Activated naive CD8-positive, alpha-beta T cell (primary cell): ENCODE data around the gene PANK2.
"Not testable (repeated sequence)": the region's sequence is repeated elsewhere in the genome, so short reads cannot be mapped to it uniquely, and the experiment has no call there.

Source experiments
- H3K27ac Mint-ChIP-seq: one replicate; pipeline ENCODE4 v1.8.0; 2021; ENCODE audit warnings: mixed read lengths
- H3K27me3 Mint-ChIP-seq: one replicate; pipeline ENCODE4 v1.8.0; 2021; ENCODE audit warnings: mixed read lengths
- H3K36me3 Mint-ChIP-seq: one replicate; pipeline ENCODE4 v1.8.0; 2021; ENCODE audit warnings: mixed read lengths
- H3K4me1 Mint-ChIP-seq: one replicate; pipeline ENCODE4 v1.8.0; 2021; ENCODE audit warnings: low read depth, mixed read lengths
- H3K4me3 Mint-ChIP-seq: one replicate; pipeline ENCODE4 v1.8.0; 2021; ENCODE audit warnings: mild to moderate bottlenecking, mixed read lengths
- H3K9me3 Mint-ChIP-seq: one replicate; pipeline ENCODE4 v1.8.0; 2021; ENCODE audit warnings: low read depth, mixed read lengths

PANK2 gene

GRCh38 chr20:3885715-3886114, 3.5 kb upstream of the PANK2 start:
- H3K9me3 Mint-ChIP-seq: no peaks in the 10 kb centered on the region
- peaks cover 20% of the 10 kb centered on the region for H3K4me1 Mint-ChIP-seq
- no peak overlapping the region for H3K4me3 Mint-ChIP-seq
- peak overlapping the region; percentile 0 for H3K27ac Mint-ChIP-seq
- peaks cover 4% of the 10 kb centered on the region for H3K36me3 Mint-ChIP-seq
- H3K27me3 Mint-ChIP-seq: no peaks in the 10 kb centered on the region

DNA sequence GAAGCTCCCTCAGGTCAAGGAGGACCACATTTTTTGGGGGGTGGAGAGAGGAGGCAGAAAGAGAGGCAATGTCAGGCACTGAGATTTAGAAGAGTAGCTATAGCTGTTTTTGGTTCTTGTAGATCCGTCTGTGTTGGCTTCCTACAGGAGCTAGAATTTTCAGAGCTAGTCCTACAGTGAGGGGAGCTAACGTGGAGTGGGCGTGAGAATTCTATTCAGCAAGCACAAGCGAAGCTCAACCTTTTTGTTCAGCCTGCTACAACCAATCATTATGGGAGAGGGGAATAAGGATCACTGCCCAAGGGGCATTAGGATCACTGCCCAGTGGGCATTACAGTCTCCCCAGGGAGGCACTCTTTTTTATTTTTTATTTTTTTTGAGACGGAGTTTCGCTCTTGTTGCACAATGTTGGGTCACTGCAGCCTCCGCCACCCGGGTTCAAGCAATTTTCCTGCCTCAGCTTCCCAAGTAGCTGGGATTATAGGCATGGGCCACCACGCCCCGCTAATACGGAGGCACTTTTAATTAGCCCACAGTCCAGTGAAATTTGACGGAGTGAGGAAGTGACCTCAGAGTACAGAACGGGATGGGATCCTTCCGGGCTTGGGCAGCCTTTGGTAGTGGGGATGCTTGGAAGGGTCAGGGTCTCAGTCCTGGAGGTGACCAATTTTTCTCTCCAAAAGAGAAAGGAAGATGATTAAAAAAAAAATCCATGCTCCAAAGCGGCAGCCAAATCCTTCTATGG, 1.1 kb upstream of the PANK2 start:
- Mint-ChIP-seq H3K36me3 (peaks cover 4% of the 10 kb centered on the region), H3K9me3 (no peaks in the 10 kb centered on the region), H3K4me1 (peaks cover 43% of the 10 kb centered on the region), H3K27ac (peak overlapping the region; percentile 92), H3K27me3 (no peaks in the 10 kb centered on the region), H3K4me3 (peak overlapping the region; percentile 95)

DNA sequence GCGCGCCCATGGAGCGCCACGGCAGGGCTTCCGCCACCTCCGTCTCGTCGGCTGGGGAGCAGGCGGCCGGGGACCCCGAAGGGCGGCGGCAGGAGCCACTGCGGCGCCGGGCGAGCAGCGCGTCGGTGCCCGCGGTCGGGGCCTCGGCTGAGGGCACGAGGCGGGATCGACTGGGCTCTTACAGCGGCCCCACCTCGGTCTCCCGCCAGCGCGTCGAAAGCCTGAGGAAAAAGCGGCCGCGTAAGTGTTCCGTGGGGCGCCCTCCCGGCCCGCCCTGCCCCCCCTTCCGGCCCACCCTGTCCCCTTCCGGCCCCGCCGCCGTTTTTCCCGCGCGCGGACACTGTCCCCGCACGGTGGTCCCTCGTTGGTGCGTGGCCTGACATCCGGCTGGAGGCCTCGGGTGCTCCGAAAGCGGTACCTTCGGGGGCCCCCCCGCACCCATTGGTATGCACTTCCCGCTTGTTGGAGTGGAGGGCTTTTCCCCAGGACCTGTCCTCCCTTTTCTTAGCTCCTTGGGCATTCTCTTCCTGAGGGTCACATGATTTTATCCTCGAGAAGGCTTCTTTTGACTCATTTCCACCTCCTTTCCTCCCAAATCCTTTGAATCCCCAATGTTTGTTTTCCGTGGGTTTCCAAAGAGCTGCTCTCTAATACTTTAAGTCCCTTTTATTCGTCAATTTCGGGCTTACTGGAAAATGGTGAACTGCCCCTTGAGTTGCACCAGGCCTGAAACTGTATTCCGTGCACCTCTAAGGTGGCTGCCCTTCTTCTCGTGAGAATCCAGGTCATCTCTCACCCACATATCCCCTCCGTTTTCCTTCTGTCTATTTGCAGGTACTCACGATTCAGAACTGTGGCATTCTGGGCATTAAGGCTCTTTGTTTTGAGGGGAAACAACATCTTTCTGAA, 556 bp downstream of the PANK2 start:
- Mint-ChIP-seq H3K27ac (peak overlapping the region; percentile 98), H3K9me3 (no peaks in the 10 kb centered on the region), H3K36me3 (peaks cover 4% of the 10 kb centered on the region), H3K4me3 (peak overlapping the region; percentile 99), H3K4me1 (peaks cover 51% of the 10 kb centered on the region), H3K27me3 (no peaks in the 10 kb centered on the region)

DNA sequence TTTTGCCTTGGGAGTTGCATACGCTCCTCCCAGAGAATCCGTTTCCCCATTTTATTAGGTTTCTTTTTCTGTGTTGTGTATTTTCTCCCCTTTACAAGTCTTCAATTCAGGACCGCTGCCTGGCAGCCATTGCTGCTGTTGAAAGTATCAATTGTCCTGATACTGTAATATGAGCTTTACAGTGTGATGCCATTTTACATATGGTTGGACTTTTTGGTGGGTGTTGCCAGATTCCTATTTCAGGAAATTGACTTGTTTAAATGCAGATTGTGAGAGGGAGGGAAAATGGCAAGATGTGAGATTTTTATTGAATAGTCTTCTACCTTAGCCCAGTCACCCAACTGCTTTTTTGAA, 1.2 kb downstream of the PANK2 start:
- H3K9me3 Mint-ChIP-seq: no peaks in the 10 kb centered on the region
- peaks cover 54% of the 10 kb centered on the region for H3K4me1 Mint-ChIP-seq
- H3K27me3 Mint-ChIP-seq: no peaks in the 10 kb centered on the region
- H3K27ac Mint-ChIP-seq: peak overlapping the region; percentile 98
- peak overlapping the region; percentile 99 for H3K4me3 Mint-ChIP-seq
- H3K36me3 Mint-ChIP-seq: peaks cover 4% of the 10 kb centered on the region

GRCh38 chr20:3890999-3891929, 2.1 kb downstream of the PANK2 start:
- H3K4me3 Mint-ChIP-seq: peak overlapping the region; percentile 99
- no peaks in the 10 kb centered on the region for H3K9me3 Mint-ChIP-seq
- H3K27ac Mint-ChIP-seq: peak overlapping the region; percentile 98
- H3K4me1 Mint-ChIP-seq: peaks cover 55% of the 10 kb centered on the region
- H3K36me3 Mint-ChIP-seq: no peaks in the 10 kb centered on the region
- no peaks in the 10 kb centered on the region for H3K27me3 Mint-ChIP-seq

GRCh38 chr20:3894796-3895195, 5.6 kb downstream of the PANK2 start:
- H3K4me1 Mint-ChIP-seq: peaks cover 75% of the 10 kb centered on the region
- no peaks in the 10 kb centered on the region for H3K9me3 Mint-ChIP-seq
- no peaks in the 10 kb centered on the region for H3K36me3 Mint-ChIP-seq
- H3K27ac Mint-ChIP-seq: peak overlapping the region; percentile 52
- peak overlapping the region; percentile 11 for H3K4me3 Mint-ChIP-seq
- H3K27me3 Mint-ChIP-seq: no peaks in the 10 kb centered on the region

DNA sequence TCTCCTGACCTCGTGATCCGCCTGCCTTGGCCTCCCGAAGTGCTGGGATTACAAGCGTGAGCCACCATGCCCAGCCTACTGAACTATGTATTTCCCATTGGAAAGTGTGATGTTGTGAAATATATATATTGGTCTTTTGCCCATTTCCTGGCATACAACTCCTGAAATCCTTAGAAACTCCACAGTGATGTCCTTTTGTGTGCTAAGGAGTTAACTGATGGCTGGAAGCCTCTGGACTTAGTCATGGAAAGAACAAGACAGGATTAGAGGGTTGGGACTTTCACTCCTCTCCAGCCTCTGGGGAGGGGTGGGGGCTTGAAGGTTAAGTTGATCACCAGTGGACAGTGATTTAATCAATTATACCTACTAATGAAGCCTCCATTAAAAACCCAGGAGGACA, 7.1 kb downstream of the PANK2 start:
- no peak overlapping the region for H3K27ac Mint-ChIP-seq
- no peak overlapping the region for H3K4me3 Mint-ChIP-seq
- no peaks in the 10 kb centered on the region for H3K36me3 Mint-ChIP-seq
- no peaks in the 10 kb centered on the region for H3K27me3 Mint-ChIP-seq
- H3K9me3 Mint-ChIP-seq: no peaks in the 10 kb centered on the region
- H3K4me1 Mint-ChIP-seq: peaks cover 77% of the 10 kb centered on the region

DNA sequence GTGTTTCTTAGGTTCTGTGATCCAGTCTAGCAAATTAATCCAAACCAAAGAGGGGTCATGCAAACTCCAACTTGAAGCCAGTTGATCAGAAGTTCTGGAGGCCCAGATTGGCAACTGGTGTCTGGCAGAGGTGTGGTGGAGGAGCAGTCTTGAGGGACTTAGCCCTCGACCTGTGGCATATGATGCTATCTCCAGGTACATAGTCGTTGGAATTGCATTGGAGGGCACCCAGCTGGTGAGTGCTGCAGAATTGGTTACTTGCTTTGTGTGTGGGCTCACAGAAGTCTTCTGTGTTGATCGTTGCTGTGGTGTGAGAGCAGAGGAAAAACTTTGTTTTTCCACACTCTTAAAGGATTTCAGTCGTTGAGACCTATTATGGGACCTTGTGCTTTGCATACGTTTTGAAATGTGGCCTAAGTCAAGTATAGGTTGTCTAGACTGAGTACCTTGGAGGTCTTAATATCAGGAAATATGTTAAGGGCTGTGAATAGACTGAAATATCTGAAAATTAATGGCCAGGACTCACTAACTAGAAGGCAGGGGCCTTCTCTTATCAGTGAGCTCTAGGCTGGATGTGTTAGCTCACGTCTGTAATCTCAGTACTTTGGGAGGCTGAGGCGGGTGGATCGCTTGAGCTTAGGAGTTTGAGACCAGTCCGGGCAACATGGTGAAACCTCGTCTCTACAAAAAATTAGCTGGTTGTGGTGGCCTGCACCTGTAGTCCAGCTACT, 7.8 kb downstream of the PANK2 start:
- Mint-ChIP-seq H3K27ac (peak overlapping the region; percentile 64), H3K4me3 (no peak overlapping the region), H3K4me1 (peaks cover 77% of the 10 kb centered on the region)

GRCh38 chr20:3898181-3898580, 9.0 kb downstream of the PANK2 start:
- peaks cover 73% of the 10 kb centered on the region for H3K4me1 Mint-ChIP-seq
- not testable (repeated sequence) for H3K36me3 Mint-ChIP-seq, H3K27ac Mint-ChIP-seq, H3K4me3 Mint-ChIP-seq, H3K9me3 Mint-ChIP-seq, H3K27me3 Mint-ChIP-seq

More for the DNA sequence above, 7.8 kb downstream of the PANK2 start:
- Mint-ChIP-seq H3K27me3 (no peaks in the 10 kb centered on the region), H3K9me3 (no peaks in the 10 kb centered on the region), H3K36me3 (no peaks in the 10 kb centered on the region)

GRCh38 chr20:3898639-3899038, 9.5 kb downstream of the PANK2 start:
- no peak overlapping the region for H3K4me3 Mint-ChIP-seq

DNA sequence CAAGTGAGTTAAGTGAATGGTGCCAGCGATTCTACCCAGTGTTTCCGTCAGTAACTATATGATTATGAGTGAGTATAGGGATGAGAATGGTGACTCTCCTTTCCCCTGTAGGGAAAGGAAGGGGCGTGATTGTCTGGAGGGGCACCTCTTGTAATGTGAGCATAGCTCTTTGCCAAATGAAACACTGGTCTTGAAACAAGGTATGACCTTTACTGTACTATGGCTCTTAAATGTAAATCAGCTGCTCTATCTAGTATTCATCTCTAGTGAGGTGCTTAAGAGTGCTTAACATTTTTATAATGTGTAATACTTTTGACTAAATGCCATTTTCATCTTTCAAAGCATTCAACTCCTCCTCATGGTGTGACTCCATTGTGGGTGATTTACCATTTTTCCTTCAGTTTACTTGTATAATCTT, 11.0 kb downstream of the PANK2 start:
- H3K9me3 Mint-ChIP-seq: no peaks in the 10 kb centered on the region
- H3K27me3 Mint-ChIP-seq: no peaks in the 10 kb centered on the region
- no peaks in the 10 kb centered on the region for H3K36me3 Mint-ChIP-seq
- H3K4me1 Mint-ChIP-seq: peaks cover 77% of the 10 kb centered on the region
- H3K4me3 Mint-ChIP-seq: peak overlapping the region; percentile 49
- peak overlapping the region; percentile 88 for H3K27ac Mint-ChIP-seq

More at GRCh38 chr20:3898639-3899038, 9.5 kb downstream of the PANK2 start:
- H3K36me3 Mint-ChIP-seq: no peaks in the 10 kb centered on the region
- peak overlapping the region; percentile 41 for H3K27ac Mint-ChIP-seq
- peaks cover 69% of the 10 kb centered on the region for H3K4me1 Mint-ChIP-seq
- H3K27me3 Mint-ChIP-seq: no peaks in the 10 kb centered on the region
- H3K9me3 Mint-ChIP-seq: no peaks in the 10 kb centered on the region

GRCh38 chr20:3901028-3901705, 12.0 kb downstream of the PANK2 start:
- Mint-ChIP-seq H3K27ac (peak overlapping the region; percentile 69), H3K4me1 (peaks cover 73% of the 10 kb centered on the region), H3K36me3 (no peaks in the 10 kb centered on the region), H3K27me3 (no peaks in the 10 kb centered on the region), H3K9me3 (no peaks in the 10 kb centered on the region), H3K4me3 (peak overlapping the region; percentile 40)

DNA sequence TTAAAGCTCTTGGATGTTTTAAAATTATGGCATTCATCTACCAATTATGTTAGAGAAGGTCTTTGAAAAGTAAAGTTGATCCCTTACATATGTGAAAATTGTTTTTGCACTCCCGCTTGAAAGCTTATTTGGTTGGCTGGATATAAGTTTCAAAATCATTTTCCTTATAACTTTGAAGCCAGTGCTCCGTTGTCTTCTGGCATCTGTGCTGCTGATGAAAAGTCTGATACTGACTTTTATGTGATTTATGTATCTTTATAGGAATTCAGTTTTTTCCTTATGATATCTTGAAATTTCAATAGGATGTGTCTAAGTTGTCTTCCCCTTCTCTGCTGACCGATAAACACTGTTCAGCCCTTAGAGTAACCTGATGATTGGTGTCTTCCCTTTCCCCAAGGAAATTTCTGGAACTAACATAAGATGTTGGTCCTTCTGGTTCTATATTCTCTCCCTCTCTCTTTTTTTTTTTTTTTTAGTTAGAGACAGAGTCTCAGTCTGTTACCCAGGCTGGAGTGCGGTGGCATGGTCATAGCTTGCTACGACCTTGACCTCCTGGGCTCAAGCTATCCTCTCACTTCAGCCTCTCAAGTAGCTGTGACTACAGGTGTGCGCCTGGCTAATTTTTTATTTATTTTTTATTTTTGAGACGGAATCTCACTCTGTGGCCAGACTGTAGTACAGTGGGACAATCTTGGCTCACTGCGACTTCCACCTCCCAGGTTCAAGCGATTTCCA, 12.7 kb downstream of the PANK2 start:
- H3K27ac Mint-ChIP-seq: peak overlapping the region; percentile 69
- H3K4me1 Mint-ChIP-seq: peaks cover 71% of the 10 kb centered on the region
- H3K9me3 Mint-ChIP-seq: no peaks in the 10 kb centered on the region
- no peaks in the 10 kb centered on the region for H3K36me3 Mint-ChIP-seq
- no peaks in the 10 kb centered on the region for H3K27me3 Mint-ChIP-seq
- H3K4me3 Mint-ChIP-seq: peak overlapping the region; percentile 40
